ENCODE data around the gene ABHD11. TPM values are rescaled to one million over a fixed set of nuclear protein-coding genes. Genes with fewer than 3 reads are reported as not detected.

Gene ABHD11
- total RNA-seq, 1 donor from 2014 or later = 14.3 TPM

- no peak for DNase-seq (ENCODE audit: extremely low read depth, low read depth, low spot score)
Observed at GRCh38 chr7:73702665-73703064, 35.9 kb downstream of the ABHD11 start.

- DNase-seq (ENCODE audit: extremely low read depth, low read depth, low spot score) = no peak
Observed at GRCh38 chr7:73702226-73702625, 36.4 kb downstream of the ABHD11 start.

GRCh38 chr7:73701357-73701995 is 37.1 kb downstream of the ABHD11 start:
- no peak for DNase-seq (ENCODE audit: extremely low read depth, low read depth, low spot score)

GRCh38 chr7:73700581-73701134 is 37.9 kb downstream of the ABHD11 start:
- DNase-seq (ENCODE audit: extremely low read depth, low read depth, low spot score) = no peak

GRCh38 chr7:73700069-73700423 is 38.6 kb downstream of the ABHD11 start:
- no peak for DNase-seq (ENCODE audit: extremely low read depth, low read depth, low spot score)

- DNase-seq (ENCODE audit: extremely low read depth, low read depth, low spot score) = no peak
Observed at GRCh38 chr7:73699370-73700068, 39.1 kb downstream of the ABHD11 start.

GRCh38 chr7:73698410-73698809 is 40.2 kb downstream of the ABHD11 start:
- no peak for DNase-seq (ENCODE audit: extremely low read depth, low read depth, low spot score)

- DNase-seq (ENCODE audit: extremely low read depth, low read depth, low spot score) = no peak
Observed at GRCh38 chr7:73696372-73696771, 42.2 kb downstream of the ABHD11 start.

- no peak for DNase-seq (ENCODE audit: extremely low read depth, low read depth, low spot score)
Observed at GRCh38 chr7:73690646-73691045, 48.0 kb downstream of the ABHD11 start.

GRCh38 chr7:73688288-73688687 is 50.3 kb downstream of the ABHD11 start:
- no peak for DNase-seq (ENCODE audit: extremely low read depth, low read depth, low spot score)

Other genes with a start within 250 kb of the ABHD11 start
- gene BAZ1B, start 216.5 kb downstream of the ABHD11 start, total RNA-seq = 43.4 and 57.2 TPM in 2 replicates
- gene BCL7B, start 181.1 kb downstream of the ABHD11 start, total RNA-seq = 53.7 and 60.2 TPM in 2 replicates
- 43.4 and 70.9 TPM in 2 replicates for gene TBL2, start 160.2 kb downstream of the ABHD11 start, total RNA-seq
- not detected in 2 replicates for gene MLXIPL, start 114.3 kb downstream of the ABHD11 start, total RNA-seq
- gene VPS37D, start 71.0 kb downstream of the ABHD11 start, total RNA-seq = 2.8 and 6.9 TPM in 2 replicates
- gene DNAJC30, start 55.3 kb downstream of the ABHD11 start, total RNA-seq = 4.6 and 5.4 TPM in 2 replicates
- gene BUD23, start 55.2 kb downstream of the ABHD11 start, total RNA-seq = 57.3 and 59.3 TPM in 2 replicates
- gene STX1A, start 19.1 kb downstream of the ABHD11 start, total RNA-seq = 19.5 and 22.0 TPM in 2 replicates
- gene CLDN3, start 31.5 kb upstream of the ABHD11 start, total RNA-seq = not detected in 2 replicates
- gene CLDN4, start 92.2 kb upstream of the ABHD11 start, total RNA-seq = 0.93 and 9.4 TPM in 2 replicates
- gene METTL27, start 103.7 kb upstream of the ABHD11 start, total RNA-seq = 0.41 and 5.3 TPM in 2 replicates
- gene TMEM270, start 122.4 kb upstream of the ABHD11 start, total RNA-seq = not detected in 2 replicates

Data from glomerular endothelial cell (primary cell).